Kasumi-1 (cell line): ENCODE data around the gene OAF.
"Not testable (repeated sequence)": the region's sequence is repeated elsewhere in the genome, so short reads cannot be mapped to it uniquely, and the experiment has no call there.

Source experiments
- DNase-seq, 2 experiments: peaks; one replicate each; lab custom pipeline; 2025; lab: John Stamatoyannopoulos, UW

Gene OAF

DNA sequence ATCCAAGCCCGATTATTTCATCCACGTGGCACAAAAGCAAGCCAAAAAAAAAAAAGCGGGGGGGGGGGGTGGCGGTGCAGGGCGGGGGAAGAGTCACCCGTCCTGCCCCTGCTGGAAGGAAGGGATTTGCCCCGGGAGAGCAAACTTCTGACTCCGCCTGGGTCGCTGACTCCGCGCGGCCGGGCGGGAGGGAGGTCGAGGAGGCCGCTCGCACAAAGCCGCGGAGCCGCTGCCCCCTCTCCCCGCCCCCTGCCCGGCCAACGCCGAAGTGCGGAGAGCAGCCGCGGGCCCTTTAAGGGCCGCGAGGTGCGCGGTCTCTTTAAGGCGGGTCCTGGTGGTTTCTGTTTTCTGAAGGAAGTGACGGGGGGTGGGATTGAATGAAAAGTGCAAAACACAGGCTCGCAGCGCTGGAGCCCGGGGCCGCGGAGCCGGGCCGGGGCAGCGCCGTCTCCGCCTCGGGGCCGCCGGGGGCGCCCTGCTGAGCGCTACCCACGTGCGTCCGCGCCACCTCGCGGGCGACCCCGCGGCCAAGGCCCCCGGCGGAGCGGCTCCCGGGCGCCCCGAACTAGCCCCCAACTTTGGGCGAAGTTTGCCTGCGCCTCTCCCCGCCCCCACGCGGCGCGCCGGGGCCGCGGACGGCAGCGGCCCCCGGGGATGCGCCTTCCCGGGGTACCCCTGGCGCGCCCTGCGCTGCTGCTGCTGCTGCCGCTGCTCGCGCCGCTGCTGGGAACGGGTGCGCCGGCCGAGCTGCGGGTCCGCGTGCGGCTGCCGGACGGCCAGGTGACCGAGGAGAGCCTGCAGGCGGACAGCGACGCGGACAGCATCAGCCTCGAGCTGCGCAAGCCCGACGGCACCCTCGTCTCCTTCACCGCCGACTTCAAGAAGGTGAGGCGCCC lies at the start of gene OAF:
Gene OAF (plus strand): TSS at position 407 of the 896 bp plus-strand sequence. CDS start 248 bp downstream, at position 655.
- peak; percentile 82 to 87 for DNase-seq

DNA sequence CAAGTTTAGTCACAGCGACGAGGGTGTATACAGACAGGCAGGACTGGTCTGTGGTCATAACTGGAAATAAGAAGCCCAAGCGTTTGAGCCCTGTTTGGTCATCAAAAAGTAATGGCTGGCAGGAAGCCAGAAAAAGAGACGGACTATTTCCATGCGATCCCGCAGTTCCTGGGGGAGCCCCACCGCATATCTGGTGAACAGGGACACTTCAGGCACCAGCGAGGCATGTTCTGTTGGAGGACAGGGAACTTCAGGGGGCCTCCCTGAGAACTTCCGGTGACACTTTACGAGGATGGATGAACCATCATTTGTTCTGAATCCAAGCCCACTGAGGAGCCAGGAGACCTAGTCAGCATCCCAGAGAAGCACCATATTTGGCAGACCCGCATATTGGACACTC lies 43.2 kb upstream of the OAF start:
- no peak for DNase-seq

DNA sequence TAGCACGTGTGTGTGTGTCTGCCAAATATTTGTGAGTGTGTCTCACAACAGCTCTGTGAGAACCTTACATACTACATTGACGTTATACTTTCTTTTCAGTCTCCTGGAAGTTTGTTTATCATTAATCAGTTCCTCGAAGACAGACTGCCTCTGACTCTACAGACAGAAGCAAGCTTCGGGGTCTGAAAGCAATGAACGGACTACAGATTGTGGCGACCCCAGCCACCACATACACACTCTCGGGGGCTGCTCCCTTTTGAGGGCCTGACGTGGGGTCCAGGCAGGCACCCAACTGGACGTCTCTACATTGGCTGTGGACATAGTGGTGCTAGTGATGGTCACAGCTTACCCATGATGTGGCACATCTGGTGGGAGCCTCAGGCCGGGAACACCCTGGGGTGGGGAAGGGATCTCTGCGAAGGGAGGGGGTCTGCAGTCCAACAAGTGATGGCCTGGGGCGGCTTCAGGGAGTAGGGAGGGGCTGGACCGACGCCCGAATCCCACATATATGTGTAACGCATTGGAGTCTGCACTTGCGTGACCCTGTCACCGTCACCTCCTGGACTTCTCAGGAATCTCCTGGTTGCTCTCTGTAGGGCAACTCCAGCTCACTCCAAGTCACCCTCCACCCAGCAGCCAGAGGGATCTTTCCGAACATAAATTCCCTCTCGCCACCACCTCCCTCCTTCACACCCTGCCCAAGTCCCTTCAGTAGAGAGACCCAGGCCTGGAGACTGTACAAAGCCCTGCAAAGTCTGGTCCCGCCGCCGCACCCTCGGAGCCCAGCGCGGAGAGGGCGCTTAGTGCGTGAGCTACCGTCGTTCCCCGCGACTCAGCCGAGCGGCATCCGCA lies 42.5 kb upstream of the OAF start:
- no peak for DNase-seq

DNA sequence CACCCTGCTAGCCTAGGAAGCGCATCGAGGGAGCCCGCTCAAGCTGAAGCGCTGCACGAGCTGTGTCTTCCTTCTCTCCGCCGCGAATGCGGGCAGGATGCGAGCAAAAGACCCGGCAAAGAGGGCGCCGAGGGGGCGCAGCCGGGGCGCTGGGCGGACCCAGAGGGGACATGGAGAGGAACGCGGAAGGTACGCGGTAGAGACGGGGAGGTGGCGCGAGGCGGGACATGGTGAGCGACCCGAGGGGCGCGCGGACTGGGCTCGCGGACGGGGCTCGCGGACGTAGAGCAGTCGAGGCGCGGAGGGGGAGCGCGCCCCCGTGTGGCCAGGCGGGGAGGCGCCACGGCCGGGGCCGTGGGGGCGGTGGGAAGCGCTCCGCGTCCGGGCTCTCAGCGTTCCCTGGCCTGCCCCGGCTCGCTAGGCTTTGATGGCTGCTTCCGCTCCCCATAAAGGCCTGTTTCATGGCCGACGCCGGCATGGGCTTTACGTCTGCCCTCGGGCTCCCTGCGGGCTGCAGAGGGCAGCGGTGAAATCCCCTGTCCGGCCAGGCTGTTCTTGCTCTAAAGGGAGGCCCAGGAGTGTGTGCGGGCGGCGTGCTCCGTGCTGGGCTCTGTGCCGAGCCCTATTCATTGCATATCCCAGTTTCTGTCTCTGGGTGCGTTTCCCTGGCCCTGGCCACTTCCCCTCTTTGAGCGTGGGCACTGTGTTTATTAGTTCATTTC lies 41.7 kb upstream of the OAF start:
- peak; percentile 55 to 71 for DNase-seq

DNA sequence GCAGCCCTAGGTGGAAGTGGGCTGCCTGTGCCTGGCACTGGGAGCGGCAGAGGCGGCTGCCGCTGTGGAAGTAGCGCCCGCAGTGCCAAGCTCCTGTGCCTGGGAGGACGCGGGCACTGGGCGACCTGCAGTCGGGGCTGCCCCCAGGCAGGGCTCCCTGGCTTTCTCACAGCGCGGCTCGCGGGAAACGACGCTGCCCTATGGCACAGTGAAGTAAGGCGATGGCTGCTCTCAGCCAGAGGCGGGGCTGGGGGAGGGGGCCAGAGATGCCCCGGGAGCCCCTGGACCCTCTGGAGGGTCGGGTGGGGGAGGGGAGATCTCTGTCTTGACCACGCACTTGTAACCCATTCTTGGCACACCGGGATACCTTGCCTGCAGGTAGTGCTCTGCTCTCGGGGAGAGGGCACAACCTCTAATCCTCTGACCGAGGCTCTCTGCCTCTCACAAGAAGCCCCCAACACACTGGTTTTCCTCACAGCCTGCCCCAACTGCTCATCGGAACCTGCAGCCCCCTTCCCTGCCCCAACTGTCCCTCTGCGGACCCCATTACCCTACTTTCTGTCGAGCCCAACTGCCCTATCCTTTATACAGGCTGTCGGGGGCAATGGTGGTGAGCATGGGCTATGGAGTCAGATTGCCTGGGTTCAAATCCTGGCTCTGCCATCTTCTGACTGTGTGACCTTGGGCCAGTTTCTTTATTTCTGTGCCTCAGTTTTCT lies 40.7 kb upstream of the OAF start:
- no peak for DNase-seq

DNA sequence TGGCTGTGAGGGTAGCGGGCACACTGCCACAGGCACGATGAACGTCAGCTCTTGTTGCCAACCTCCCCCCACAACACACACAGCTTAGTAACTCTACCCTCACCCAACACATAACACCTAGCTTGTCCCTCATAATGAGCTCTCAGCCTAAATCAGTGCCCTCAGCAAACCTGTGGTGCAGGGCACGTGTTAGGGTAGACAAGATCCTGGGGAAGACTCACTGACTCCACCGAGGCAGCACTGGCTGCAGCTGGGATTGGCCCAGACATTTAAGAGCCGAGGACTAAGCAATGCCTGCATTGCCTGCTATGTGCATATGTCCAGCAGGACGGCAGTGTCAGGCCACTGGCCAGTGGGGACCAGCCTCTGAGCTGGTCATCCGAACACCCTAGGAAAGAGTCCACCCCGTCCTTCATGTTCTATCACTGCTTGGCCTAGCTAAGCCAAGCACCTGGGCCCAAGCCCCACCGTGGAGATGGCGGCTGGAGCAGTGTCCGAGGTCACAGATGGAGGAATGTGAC lies 40.0 kb upstream of the OAF start:
- DNase-seq = no peak

DNA sequence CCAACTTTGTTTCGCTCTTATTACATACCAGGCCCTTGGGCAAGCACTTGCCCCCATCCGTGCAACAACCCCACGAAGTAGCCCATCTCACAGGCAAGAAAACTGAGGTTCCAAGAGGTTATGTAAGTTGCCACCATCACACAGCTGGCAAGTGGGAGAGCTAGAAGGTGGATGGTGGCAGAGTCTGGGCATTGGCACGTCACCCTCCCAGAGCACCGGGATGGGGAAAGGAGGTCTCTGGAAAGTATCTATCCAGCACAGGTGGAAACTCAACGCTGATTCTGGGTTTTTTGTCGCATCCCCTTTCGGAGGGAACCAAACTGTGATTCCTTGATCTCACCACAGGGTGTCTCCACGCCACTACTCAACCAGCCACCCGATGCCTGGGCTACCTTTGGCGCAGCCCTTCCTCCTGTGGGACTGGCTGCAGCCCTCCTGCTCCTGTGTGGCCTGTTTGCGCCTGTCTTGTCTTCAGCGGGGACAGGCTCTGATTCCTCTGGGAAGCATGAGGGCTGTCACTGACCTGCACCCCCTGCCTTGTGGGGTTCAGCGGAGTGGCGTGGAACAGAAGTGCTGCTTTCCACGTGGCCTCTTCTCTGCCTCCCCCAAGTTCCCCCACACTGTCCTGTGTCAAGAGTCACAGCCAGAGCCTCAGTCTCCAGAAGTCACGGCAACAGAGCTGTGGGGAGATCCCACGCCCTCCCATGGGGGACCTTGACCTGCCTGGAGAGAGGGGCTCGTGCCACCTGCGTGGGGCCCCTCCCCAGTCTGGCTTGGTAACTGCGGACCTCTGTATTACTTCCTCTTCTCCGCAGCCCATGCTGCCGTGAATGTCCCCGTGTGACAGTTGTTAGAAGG lies 38.5 kb upstream of the OAF start:
- peak; percentile 82 to 86 for DNase-seq

DNA sequence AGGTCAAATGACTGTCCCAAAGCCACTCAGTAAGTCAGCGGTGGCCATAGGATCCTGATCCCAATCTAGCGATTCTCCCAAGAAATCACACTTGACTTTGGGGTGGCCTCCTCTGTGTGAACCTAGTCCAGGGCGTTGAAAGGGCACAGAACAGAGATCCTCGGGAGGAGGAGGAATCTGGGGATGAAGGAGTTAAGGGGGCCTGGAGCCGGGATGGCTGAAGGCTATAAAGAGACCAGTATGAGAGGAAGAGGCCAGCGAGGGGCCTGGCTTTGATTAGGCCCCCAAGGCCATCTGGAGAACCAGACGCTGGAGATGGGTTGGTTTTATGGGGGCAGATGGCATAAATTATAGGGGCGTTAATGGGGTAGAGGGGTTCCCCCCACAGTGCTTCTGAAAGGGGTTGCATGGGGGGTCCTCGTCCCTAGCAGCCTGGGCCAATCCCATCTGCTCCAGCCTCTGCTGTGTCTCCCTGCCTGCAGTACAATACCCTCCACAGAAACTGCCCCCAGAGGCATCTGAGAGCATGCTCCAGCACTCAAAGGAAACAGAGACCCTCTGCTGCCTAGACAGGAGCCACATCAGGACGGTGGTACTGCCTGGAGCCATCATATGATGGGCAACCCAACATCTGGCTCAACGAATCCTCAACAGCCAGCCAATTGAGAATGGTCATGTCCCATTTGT lies 37.7 kb upstream of the OAF start:
- DNase-seq = no peak

DNA sequence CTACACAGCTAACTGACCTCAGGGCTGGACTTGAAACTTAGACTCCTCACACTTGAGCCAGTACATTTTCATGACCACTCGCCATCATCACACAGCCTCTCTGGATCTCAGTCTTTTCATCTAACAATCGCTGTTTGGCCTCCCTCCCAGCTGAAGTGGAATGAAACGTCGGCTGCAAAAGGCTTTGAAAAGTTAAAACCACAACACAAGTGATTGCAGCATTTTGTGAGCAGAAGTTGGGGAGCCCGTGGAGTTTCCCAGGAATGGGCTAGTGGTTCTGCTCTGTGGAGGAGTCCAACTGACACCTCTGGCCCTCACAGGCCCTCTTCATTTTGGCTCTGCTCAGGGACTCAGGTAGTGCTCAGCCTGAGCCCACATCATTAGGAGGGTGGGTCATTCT lies 37.0 kb upstream of the OAF start:
- DNase-seq = no peak

DNA sequence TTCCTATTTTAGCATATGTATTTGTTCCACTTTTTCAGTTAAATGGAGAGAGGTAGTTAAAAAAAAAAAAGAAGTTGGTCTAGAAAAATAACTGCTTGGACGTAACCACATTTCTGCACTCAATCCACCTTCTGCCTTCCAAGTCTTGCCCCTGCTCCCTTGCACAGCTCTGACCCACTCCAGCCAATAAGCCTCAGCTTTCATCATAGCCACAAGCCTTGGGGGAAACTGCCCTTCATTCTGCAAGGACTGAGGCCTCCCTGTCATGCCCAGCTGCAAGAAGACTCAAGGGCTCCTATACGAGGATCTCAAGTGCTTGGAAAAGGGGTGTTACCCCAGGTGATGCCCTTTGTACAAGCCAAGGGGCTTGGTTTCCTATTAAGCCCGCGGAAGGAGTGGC lies 36.0 kb upstream of the OAF start:
- no peak for DNase-seq

DNA sequence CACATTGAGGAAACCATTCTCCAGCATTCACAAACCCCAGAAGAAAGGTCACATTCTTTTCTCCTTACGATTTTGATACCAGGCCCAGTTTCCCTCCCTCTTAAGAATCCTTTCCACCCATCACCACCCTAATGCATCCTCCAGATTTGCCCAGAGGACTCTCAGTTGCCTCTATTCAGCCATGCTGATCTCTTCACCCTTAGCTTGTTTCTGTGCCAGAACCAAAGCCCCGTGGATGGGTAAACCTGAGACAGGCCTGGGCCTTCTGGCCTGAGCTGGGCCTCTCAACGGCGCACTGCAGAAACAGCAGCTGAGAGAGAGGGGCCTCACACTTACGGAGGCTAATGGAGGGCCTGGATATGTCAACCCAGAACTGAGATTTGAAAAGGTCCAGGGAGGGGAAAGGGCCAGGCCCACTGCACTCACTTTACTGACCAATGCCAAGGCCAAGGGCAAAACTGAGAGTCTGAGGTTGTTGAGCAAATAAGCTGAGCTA lies 32.2 kb upstream of the OAF start:
- DNase-seq = no peak

DNA sequence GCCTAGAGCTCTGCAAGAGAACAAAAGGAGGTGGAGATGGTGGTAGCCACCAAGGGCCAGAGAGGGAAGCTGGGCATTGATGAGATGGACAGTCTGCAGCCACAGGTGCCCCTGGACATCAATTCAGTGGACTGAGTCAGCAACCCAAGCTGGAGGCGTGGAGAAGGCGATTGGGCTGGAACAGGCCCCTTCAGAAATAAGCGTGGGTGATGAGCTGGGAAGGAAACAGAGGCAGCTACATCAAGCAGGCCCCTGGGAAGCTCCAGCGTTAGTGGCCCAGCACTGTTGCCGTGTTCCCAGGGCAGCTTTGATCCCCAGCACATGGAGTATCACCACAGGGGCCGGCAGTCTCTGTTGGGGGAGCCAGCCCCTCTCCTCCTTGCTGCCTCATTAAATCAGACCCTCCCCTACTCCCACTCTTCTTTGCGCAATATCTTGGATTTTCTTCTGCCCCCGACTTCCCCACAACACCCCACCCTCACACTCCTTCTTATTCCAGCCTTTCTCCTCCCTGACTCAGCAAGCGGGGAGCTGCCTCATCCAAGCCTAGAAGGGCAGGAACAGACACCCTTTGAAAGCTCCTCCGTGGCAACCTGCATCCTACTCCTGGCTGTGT lies 31.7 kb upstream of the OAF start:
- DNase-seq = no peak

DNA sequence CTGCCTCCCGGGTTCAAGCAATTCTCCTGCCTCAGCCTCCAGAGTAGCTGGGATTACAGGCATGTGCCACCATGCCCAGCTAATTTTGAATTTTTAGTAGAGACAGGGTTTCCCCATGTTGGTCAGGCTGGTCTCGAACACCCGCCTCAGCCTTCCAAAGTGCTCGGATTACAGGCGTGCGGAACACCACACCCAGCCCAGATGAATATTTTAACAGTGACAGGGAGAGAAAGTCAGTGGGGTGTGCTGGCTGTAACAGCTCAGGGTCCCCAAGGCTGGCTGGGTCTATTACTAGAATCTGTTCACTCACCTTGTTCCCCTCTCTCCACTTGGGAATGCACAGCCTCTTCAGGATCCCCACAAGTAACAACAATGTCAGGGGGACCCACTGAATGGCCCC lies 30.8 kb upstream of the OAF start:
- not testable (repeated sequence) for DNase-seq

DNA sequence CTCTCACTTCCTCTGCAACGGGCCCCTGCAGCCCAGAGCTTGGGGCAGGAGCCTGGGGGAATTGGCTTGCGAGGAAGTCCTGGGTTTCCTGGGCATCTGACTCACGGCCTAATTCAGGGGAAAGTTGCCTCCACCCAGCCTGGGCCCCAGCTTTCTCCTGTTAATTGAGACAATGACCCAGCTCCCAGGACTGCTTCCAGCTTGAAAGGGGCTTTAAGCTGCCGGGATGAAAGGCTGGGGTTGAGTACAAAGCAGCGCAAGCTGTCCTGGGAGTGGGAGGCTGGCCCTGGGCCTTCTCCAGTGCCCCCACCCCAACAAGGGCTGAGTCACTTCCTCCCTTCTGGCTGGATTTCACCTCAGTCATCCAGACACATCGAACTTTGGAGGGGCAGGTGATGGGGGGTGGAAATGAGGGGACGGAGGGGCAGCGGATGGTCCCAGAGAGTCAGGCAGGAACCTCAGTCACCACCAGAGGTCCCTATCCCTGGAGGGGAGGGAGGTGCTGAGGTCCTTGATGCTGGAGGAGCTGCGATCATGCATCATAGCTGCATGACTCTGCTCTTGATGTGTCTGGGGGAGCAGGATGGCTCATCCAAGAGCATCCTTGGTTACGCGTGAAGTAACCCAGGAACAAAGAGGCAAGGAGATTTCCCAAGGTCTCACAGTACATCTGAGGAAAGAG lies 30.1 kb upstream of the OAF start:
- no peak for DNase-seq

DNA sequence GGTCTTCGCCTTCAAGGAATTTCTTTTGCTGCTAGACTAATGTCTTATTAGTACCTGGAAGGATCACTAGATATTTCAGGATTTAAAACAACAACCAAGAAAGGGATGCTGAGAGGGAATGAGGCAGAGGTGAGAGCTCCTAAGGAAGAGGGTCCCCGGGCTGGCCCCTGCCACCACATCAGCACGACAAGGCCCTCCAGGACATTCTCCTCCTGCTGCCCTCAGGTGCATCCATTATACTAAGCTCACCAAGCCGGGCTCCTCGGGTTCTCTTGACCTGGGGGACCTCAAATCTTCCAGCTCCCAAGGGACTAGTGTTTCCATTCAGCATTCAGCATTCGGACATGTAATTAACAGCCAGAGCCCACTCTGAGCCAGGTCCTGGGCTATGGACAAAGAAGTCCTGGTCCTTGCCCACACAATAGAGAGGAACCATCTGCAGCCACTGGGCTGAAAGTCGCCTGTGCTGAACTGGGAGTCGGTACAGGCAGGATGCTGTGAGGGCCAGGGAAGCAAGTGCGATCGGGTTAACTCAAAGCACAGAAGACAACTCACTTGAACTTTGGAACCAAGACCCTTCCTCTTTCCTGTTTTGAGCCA lies 29.4 kb upstream of the OAF start:
- no peak for DNase-seq

DNA sequence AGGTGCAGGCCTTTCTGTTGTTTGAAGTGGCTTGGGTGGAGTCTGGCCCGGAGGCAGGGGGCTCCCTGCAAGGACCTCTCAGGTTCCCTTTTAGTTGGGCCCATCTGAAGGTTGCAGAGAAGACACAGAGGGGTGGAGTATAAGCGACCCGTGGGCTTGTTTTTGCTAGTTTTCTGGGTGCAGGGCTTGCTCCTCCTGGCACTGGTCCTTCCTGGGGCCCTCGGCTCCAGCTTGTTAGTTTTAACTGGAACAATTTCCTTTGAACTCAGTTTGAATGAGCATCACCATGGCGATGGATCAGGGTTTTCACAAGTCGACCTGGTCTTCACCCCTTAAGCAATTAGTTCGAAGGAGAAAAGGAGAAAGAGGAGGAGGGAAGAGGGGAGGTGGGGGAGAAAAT lies 28.5 kb upstream of the OAF start:
- DNase-seq = no peak

DNA sequence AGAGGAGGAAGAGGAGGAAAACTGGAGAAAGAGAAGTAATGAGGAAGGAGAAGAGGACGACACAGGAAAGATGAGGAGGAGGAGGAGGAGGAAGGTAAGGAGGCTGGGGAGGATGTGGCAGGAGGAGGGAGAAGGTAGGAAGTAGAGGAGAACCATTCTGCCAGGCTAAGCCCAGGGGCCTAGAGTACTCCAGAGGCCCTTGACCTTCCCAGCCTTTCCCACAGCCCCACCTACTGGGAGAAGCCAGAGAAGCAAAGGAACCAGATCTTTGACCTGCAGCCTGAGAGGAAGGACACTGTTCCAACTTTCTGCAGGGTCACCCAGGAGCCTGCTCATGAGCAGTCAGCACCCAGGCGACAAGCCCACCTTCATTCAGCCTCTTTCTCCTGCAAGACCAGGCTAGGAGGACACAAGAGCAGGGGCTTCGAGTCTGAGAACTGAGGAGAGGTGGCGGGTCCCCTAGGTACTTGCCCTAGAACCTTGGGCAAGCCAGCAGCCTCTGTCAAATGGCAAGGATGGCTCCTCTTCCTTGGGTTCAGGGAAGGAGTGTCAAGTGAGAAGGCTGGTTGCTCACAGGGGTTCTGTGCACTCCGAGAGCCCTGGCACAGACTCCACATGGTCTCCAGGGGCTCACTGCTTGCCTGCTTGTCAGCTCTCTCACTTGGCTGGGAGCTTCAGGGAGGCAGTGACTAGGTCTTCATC lies 27.9 kb upstream of the OAF start:
- peak; percentile 27 to 31 for DNase-seq

DNA sequence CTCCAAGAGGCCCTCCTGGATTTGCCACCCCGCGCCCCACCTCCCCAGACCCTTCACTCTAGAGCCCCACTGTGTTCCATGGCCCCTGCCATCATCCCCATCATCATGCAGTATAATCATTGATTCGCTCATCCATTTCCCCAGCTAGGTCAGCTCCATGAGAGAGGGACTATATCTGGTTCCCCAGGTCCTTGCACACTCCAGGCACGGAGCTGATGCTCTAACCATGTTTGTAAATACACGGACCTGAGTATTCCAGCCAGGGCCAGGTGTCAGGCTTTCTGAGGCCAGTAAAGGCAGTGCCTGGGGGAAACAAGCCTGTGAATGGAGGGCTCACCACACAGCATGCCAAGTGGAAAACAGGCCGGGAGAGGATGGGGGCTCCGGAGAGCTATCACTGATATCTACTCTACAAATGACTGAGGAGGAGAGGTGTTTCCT lies 27.1 kb upstream of the OAF start:
- DNase-seq = no peak
